ENCODE results near the gene EIF4E1B.

The EIF4E1B gene

GRCh38 chr5:176618783-176619182 lies 11.7 kb upstream of the EIF4E1B start:
- Histone ChIP-seq H3K4me2 (peak overlapping the region; percentile 45), H3K27me3 (ENCODE audit: insufficient read depth, low read depth) (no peaks in the 10 kb centered on the region), H3K4me3 (IDR thresholded peaks at IDR 0.05; ENCODE audit: insufficient read depth, low read depth, low read length) (no peak overlapping the region), H3K27ac (no peak overlapping the region), H3K9ac (no peak overlapping the region), H2AFZ (ENCODE audit: low read depth) (peak overlapping the region; percentile 57; the same call in 1 of the 2 replicates), H3K36me3 (ENCODE audit: insufficient read depth) (no peaks in the 10 kb centered on the region), H3K79me2 (ENCODE audit: insufficient read depth, low read depth) (no peaks in the 10 kb centered on the region), H4K20me1 (ENCODE audit: insufficient read depth) (no peaks in the 10 kb centered on the region), H3K4me1 (ENCODE audit: low read depth, poor library complexity, severe bottlenecking) (peaks cover 4% of the 10 kb centered on the region)
- TF ChIP-seq CTCF (conservative IDR thresholded peaks at IDR 0.05; ENCODE audit: low read depth, low read length): no peak

GRCh38 chr5:176619203-176619568 lies 11.3 kb upstream of the EIF4E1B start:
- peaks cover 4% of the 10 kb centered on the region for H3K4me1 ChIP-seq (ENCODE audit: low read depth, poor library complexity, severe bottlenecking)
- peak overlapping the region; percentile 45 for H3K4me2 ChIP-seq

GRCh38 chr5:176619569-176620332 lies 10.7 kb upstream of the EIF4E1B start:
- peaks cover 4% of the 10 kb centered on the region for H3K4me1 ChIP-seq (ENCODE audit: low read depth, poor library complexity, severe bottlenecking)
- H3K36me3 ChIP-seq (ENCODE audit: insufficient read depth): no peaks in the 10 kb centered on the region
- no peaks in the 10 kb centered on the region for H4K20me1 ChIP-seq (ENCODE audit: insufficient read depth)
- TF ChIP-seq CTCF (conservative IDR thresholded peaks at IDR 0.05; ENCODE audit: low read depth, low read length): no peak; the same call in 1 of the 2 replicates
- no peak overlapping the region for H3K4me3 ChIP-seq (IDR thresholded peaks at IDR 0.05; ENCODE audit: insufficient read depth, low read depth, low read length)
- no peak overlapping the region; the same call in 1 of the 2 replicates for H2AFZ ChIP-seq (ENCODE audit: low read depth)
- no peaks in the 10 kb centered on the region for H3K27me3 ChIP-seq (ENCODE audit: insufficient read depth, low read depth)
- H3K4me2 ChIP-seq: no peak overlapping the region
- H3K79me2 ChIP-seq (ENCODE audit: insufficient read depth, low read depth): no peaks in the 10 kb centered on the region
- no peak overlapping the region for H3K27ac ChIP-seq
- H3K9ac ChIP-seq: no peak overlapping the region

More at GRCh38 chr5:176619203-176619568, 11.3 kb upstream of the EIF4E1B start:
- TF ChIP-seq CTCF (conservative IDR thresholded peaks at IDR 0.05; ENCODE audit: low read depth, low read length): 0 out of 2 replicates have a peak, but pooled peaks have one; percentile 50
- H3K27me3 ChIP-seq (ENCODE audit: insufficient read depth, low read depth): no peaks in the 10 kb centered on the region
- H3K4me3 ChIP-seq (IDR thresholded peaks at IDR 0.05; ENCODE audit: insufficient read depth, low read depth, low read length): no peak overlapping the region
- no peaks in the 10 kb centered on the region for H3K36me3 ChIP-seq (ENCODE audit: insufficient read depth)
- H3K27ac ChIP-seq: no peak overlapping the region
- H2AFZ ChIP-seq (ENCODE audit: low read depth): peak overlapping the region; percentile 57; the same call in 1 of the 2 replicates
- H3K79me2 ChIP-seq (ENCODE audit: insufficient read depth, low read depth): no peaks in the 10 kb centered on the region
- H4K20me1 ChIP-seq (ENCODE audit: insufficient read depth): no peaks in the 10 kb centered on the region
- H3K9ac ChIP-seq: no peak overlapping the region

DNA sequence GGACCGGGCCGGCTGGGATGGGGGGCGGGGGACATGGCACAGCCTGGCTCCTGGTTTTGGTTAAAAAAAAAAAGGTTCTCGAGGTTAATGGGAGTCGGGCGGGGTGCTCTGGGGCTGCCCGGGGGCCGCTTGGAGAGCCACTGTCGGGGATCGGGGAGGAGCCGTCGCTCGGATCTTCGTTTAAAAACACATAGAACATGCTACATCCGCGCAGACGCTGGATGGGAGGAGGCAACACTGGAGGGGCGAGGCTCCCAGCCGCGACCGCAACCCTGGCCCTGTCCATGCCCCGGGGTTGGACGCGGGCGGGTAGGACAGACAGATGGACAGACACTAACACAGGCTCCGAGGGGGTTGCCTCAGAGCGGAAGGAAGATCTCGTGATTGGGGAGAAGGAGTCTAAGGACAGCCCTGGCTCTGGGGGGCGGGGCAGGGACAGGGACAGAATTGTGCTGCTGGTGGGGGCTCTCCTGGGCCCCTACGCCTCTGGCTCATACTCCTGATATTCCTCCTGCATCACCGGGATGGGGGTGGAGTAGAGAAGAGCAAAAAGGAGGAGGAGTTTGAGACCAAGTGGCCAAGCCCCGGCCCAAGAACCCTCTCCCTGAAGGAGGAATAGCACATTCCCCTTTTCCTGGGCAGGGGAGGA lies 10.0 kb upstream of the EIF4E1B start:
- Histone ChIP-seq H3K4me3 (IDR thresholded peaks at IDR 0.05; ENCODE audit: insufficient read depth, low read depth, low read length) (no peak overlapping the region), H3K36me3 (ENCODE audit: insufficient read depth) (no peaks in the 10 kb centered on the region), H3K4me2 (no peak overlapping the region), H4K20me1 (ENCODE audit: insufficient read depth) (no peaks in the 10 kb centered on the region), H3K27ac (no peak overlapping the region), H2AFZ (ENCODE audit: low read depth) (no peak overlapping the region), H3K79me2 (ENCODE audit: insufficient read depth, low read depth) (no peaks in the 10 kb centered on the region), H3K9ac (no peak overlapping the region), H3K27me3 (ENCODE audit: insufficient read depth, low read depth) (no peaks in the 10 kb centered on the region), H3K4me1 (ENCODE audit: low read depth, poor library complexity, severe bottlenecking) (peaks cover 4% of the 10 kb centered on the region)
- no peak for TF ChIP-seq CTCF (conservative IDR thresholded peaks at IDR 0.05; ENCODE audit: low read depth, low read length)
